Gastrocnemius medialis (tissue), 4 donors: ENCODE measurements around the gene MBTPS1. TPM values are rescaled to one million over a fixed set of nuclear protein-coding genes. Genes with fewer than 3 reads are reported as not detected.
A peak's percentile ranks its signal among the peaks of the same experiment; 100 is the strongest.

Experiments used
- ATAC-seq, 2 donors: fragments of 150-250 bp; one replicate each; pipeline ENCODE4 v1.9.1; 2016
- DNase-seq, 2 donors: peaks; one replicate each; pipeline ENCODE4 v3.0.0-alpha.2; 2019
- H3K27ac ChIP-seq, 4 donors: fragments of 200-600 bp; sonication (generic); 1 replicate in 1 of 4; 2 replicates in 3 of 4; pipeline ENCODE4 v1.5.1; 2016 to 2018; ENCODE audit warnings: mild to moderate bottlenecking in 2 of 4, moderate library complexity in 1 of 4
- H3K27me3 ChIP-seq, 3 donors: fragments of 200-600 bp; sonication (generic) in 2 of 3; 1 replicate in 1 of 3; 2 replicates in 2 of 3; pipeline versions ENCODE4 v1.5.1 to v1.6.0; 2016 to 2019; ENCODE audit warnings: mild to moderate bottlenecking in 1 of 3, moderate library complexity in 1 of 3
- H3K36me3 ChIP-seq, 2 donors: fragments of 200-600 bp; sonication (generic) in 1 of 2; one replicate each; pipeline ENCODE4 v1.5.1; 2017 to 2018
- H3K4me1 ChIP-seq, 2 donors: fragments of 200-600 bp; sonication (generic) in 1 of 2; one replicate each; pipeline ENCODE4 v1.5.1; 2016 to 2017; ENCODE audit warnings: mild to moderate bottlenecking in 2 of 2
- H3K4me3 ChIP-seq, 4 donors: fragments of 200-600 bp; sonication (generic) in 3 of 4; 1 replicate in 1 of 4; 2 replicates in 3 of 4; pipeline ENCODE4 v1.5.1; 2016 to 2019; ENCODE audit warnings: mild to moderate bottlenecking in 2 of 4
- H3K9me3 ChIP-seq, 3 donors: fragments of 200-600 bp; sonication (generic) in 2 of 3; 1 replicate in 1 of 3; 2 replicates in 2 of 3; pipeline ENCODE4 v1.5.1; 2016 to 2019
- POLR2A ChIP-seq, 2 donors: fragments of 450-650 bp; IDR thresholded peaks; one replicate each; pipeline ENCODE4 v1.6.1; 2017; ENCODE audit warnings: antibody characterized with exemption in 2 of 2, mild to moderate bottlenecking in 2 of 2, moderate library complexity in 2 of 2
- in situ Hi-C, 4 donors: fragments of 200-750 bp; cut with MboI; loops; one replicate each; pipeline versions ENCODE4 v1.15.0 to v1.8.0; 2017; ENCODE audit warnings: low sequenced_read_pairs in 4 of 4
- intact Hi-C: fragments of 100-400 bp; cut with DNase I; formaldehyde crosslinking; loops from one replicate; pipeline ENCODE4 v1.15.1; 2023; ENCODE audit warnings: low total_unique reads
- total RNA-seq, 4 donors: library from RNA; depleted of rRNA; stranded (reverse); fragments of >200 nt; gene quantifications; one replicate each; pipeline versions ENCODE4 v1.1.0 to v1.2.3, GENCODE V29; 2016
- TF ChIP-seq, protein P1 (sequence below), 5 experiments: fragments of 450-650 bp in 3 of 5; fragments of 200-600 bp in 2 of 5; sonication (generic) in 2 of 5; IDR thresholded peaks in 4 of 5; conservative IDR thresholded peaks in 1 of 5; 1 replicate in 4 of 5; 2 replicates in 1 of 5; pipeline ENCODE4 v1.5.1; 2016 to 2019; ENCODE audit warnings: antibody characterized with exemption in 5 of 5, mild to moderate bottlenecking in 3 of 5, moderate library complexity in 3 of 5

The MBTPS1 gene
- total RNA-seq, 4 donors from 2014 or later = 28.8 to 44.3 (median 38.5) TPM

DNA sequence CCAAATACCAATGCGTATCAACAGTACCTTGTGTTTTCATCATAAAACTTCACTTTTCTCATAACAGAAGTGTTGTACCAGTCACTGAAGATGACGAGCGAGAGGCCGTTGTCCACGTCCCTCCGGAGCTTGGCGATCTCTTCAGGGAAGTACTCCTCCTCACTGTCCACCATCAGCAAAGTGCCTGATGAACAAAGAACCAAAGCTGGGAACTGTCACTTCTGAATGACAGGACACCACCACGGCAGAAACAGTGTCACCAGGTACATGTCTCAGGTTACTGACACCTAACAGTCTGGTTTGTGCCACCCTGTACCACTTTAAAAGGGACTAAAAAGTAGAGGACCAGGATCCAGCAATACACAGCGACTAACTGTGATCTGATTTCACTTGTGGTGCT is 49.1 kb downstream of the MBTPS1 start:
- ATAC-seq = peak in 1 of 2 donors; percentile 26
- no peak overlapping the region for H3K27ac ChIP-seq
- DNase-seq = no peak
- in situ Hi-C loops = loop anchor here (10.0 to 25.0 kb wide), 5 partner anchors 103 to 253 kb away; partner anchors contain the start of genes NECAB2 (in 2 of the 4) and OSGIN1 (in 2 of the 4)
- H3K9me3 ChIP-seq = no peaks in the 10 kb centered on the region
- H3K4me1 ChIP-seq = no peaks in the 10 kb centered on the region
- TF ChIP-seq, protein P1, sequence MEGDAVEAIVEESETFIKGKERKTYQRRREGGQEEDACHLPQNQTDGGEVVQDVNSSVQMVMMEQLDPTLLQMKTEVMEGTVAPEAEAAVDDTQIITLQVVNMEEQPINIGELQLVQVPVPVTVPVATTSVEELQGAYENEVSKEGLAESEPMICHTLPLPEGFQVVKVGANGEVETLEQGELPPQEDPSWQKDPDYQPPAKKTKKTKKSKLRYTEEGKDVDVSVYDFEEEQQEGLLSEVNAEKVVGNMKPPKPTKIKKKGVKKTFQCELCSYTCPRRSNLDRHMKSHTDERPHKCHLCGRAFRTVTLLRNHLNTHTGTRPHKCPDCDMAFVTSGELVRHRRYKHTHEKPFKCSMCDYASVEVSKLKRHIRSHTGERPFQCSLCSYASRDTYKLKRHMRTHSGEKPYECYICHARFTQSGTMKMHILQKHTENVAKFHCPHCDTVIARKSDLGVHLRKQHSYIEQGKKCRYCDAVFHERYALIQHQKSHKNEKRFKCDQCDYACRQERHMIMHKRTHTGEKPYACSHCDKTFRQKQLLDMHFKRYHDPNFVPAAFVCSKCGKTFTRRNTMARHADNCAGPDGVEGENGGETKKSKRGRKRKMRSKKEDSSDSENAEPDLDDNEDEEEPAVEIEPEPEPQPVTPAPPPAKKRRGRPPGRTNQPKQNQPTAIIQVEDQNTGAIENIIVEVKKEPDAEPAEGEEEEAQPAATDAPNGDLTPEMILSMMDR (IDR thresholded peaks at IDR 0.05 in 4 of 5, conservative IDR thresholded peaks at IDR 0.05 in 1 of 5) = no peak
- no peak for TF ChIP-seq POLR2A (IDR thresholded peaks at IDR 0.05)
- intact Hi-C loops = no loop called here
- no peaks in the 10 kb centered on the region for H3K27me3 ChIP-seq
- no peak overlapping the region for H3K4me3 ChIP-seq
- peaks cover 14 to 83% of the 10 kb centered on the region in 2 donors for H3K36me3 ChIP-seq

DNA sequence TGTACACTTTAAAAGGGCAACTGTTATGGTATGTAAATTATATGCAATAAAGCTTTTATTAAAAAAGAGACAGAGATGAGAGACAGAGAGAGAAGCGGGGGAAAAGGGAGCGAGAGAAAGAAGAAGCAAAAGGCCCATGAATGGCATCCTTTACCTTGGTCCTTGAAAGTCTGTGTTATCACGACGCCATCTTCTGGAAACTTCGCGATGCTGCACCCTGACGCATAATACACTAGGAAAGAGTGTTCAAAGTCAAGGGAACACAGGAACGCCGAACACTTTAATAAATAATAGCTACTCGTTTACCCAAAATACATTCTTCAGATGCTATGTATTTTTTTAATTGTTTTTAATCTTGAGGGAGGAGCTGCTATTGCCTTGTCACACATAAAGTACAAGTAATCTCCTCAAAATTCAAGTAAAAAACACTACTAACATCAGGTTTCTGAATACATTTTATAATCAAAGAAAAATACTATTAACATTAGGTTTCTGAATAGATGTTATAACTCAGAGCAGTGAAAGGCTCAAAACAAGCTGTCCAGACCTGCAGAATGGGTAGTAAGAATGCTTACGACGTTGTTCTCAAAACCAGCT is 51.1 kb downstream of the MBTPS1 start:
- intact Hi-C loops (no loop called here), in situ Hi-C loops (loop anchor here (10.0 to 25.0 kb wide), 5 partner anchors 101 to 251 kb away; partner anchors contain the start of genes NECAB2 (in 2 of the 4) and OSGIN1 (in 2 of the 4))
- Histone ChIP-seq H3K27ac (no peak overlapping the region), H3K9me3 (no peaks in the 10 kb centered on the region), H3K4me1 (no peaks in the 10 kb centered on the region), H3K4me3 (no peak overlapping the region), H3K27me3 (no peaks in the 10 kb centered on the region), H3K36me3 (peaks cover 14 to 96% of the 10 kb centered on the region in 2 donors)
- ATAC-seq (peak in 1 of 2 donors; percentile 75), DNase-seq (peak in 1 of 2 donors; percentile 49)
- TF ChIP-seq, protein P1 (IDR thresholded peaks at IDR 0.05 in 4 of 5, conservative IDR thresholded peaks at IDR 0.05 in 1 of 5) = peak; percentile 35 to 60 (median 54)
- TF ChIP-seq POLR2A (IDR thresholded peaks at IDR 0.05) = no peak

DNA sequence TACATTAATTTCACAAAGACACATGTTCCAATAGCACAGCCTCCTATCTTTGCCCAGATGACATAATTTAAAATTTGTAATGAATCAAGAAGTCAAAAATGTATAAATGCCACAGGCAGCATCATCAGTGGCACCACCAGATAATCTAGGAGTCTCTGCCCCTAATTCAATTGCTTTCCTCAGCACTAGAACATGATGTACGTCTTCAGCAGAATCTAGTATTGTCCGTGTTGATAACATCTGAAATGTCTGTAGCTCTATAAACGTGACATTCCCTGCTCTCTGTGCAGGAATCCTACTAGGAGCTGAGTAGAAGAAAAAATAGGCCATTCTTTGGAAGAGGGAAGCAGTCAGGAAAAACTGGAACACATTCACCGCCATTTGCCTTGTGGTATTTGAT is 52.8 kb downstream of the MBTPS1 start:
- DNase-seq (no peak), ATAC-seq (no peak)
- in situ Hi-C loops = loop anchor here (5.0 to 25.0 kb wide), 6 partner anchors 99 to 249 kb away; partner anchors contain the start of genes NECAB2 (in 2 of the 4) and OSGIN1 (in 2 of the 4)
- peaks cover 10 to 97% of the 10 kb centered on the region in 2 donors for H3K36me3 ChIP-seq
- no peaks in the 10 kb centered on the region for H3K27me3 ChIP-seq
- no peak overlapping the region for H3K4me3 ChIP-seq
- intact Hi-C loops = loop anchor here (2.0 kb wide), 2 partner anchors 107 to 137 kb away; no protein-coding TSS in a partner anchor
- TF ChIP-seq, protein P1 (IDR thresholded peaks at IDR 0.05 in 4 of 5, conservative IDR thresholded peaks at IDR 0.05 in 1 of 5) = no peak
- TF ChIP-seq POLR2A (IDR thresholded peaks at IDR 0.05) = no peak
- no peak overlapping the region for H3K27ac ChIP-seq
- H3K4me1 ChIP-seq = no peaks in the 10 kb centered on the region
- H3K9me3 ChIP-seq = no peaks in the 10 kb centered on the region

DNA sequence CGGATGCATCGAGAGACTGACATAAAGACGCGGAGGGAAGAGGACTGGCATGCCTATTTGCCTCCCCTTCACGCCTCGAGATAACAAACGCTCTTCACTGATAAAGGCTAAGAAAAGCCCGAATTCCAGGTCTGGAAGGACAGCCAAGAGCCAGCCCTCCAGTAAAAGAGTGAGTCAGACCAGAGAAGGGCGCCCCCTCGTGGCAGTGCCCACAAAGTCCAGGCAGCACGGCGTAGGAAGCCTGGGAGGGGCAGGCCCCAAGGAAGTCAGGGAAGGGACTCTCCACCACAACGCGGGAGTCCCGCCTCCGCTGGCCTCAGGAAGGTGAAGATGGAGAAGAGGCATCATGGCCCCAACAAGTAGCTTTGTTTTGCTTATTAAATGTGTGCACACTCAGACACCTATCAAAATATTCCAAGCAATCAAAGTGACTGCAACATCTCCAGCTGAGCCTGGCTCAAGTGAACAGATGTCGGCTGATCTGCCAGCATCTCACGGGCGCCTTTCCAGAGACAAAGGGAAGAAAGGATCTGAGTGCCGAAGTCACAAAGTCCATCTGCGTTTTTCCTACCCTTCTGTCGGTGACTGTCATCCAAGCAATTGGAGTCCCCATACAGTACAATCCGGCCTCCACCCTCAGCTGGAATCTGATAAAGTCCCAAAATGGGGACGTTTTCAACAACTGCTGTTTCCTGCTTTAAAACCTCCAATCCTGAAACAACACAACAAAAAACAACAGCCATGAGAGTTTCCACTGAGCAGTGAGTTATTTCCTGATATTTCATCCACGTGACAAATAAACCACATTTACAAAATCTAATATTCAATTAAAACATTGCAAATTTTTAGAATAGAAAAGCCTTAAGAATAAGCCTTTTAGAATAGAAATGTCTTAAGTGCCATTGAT is 53.8 kb downstream of the MBTPS1 start:
- Histone ChIP-seq H3K9me3 (no peaks in the 10 kb centered on the region), H3K4me3 (no peak overlapping the region), H3K36me3 (peaks cover 10 to 97% of the 10 kb centered on the region in 2 donors), H3K27me3 (no peaks in the 10 kb centered on the region), H3K27ac (no peak overlapping the region), H3K4me1 (no peaks in the 10 kb centered on the region)
- DNase-seq (peak; percentile 22 to 67), ATAC-seq (peak; percentile 76 to 78)
- intact Hi-C loops = loop anchor here (1.0 to 2.0 kb wide), 3 partner anchors 106 to 237 kb away; no protein-coding TSS in a partner anchor
- TF ChIP-seq POLR2A (IDR thresholded peaks at IDR 0.05) = no peak
- TF ChIP-seq, protein P1 (IDR thresholded peaks at IDR 0.05 in 4 of 5, conservative IDR thresholded peaks at IDR 0.05 in 1 of 5) = peak; percentile 74 to 89 (median 83)
- in situ Hi-C loops = loop anchor here (5.0 to 25.0 kb wide), 6 partner anchors 98 to 248 kb away; partner anchors contain the start of genes NECAB2 (in 2 of the 4) and OSGIN1 (in 2 of the 4)
